Measurements from ENCODE around the gene PKP2.

PKP2 gene

DNA sequence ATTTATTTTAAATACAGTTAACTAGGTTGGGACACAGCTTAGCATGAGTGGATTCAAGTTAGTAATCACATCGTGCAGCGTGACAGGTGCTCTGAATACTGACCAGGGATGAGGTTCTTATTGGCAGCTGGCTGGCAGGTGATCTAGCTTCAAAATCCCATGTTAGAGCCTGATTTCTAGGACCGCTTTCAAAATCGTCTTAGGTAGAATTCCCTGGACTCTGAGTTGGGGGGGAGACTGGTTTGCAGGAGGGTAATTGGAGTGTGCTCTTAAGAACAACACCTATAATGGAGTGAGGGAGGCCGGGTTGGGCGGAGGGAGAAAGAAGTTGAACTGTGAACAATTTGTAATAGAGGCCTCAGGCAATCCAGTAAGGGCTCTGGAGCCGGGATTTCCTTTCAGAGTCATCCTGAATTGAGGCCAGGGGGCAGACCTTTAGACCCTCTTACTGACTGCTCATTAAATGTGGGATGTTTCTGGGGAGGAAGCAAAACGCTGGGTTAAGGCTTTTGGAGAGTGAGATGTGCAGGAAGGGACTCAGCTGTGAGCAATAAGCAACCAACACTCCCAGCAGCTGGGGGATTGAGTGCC lies 140.0 kb downstream of the PKP2 start:
- DNase-seq (ENCODE audit: low read depth in 1 of 2, low spot score in 1 of 2): no peak

DNA sequence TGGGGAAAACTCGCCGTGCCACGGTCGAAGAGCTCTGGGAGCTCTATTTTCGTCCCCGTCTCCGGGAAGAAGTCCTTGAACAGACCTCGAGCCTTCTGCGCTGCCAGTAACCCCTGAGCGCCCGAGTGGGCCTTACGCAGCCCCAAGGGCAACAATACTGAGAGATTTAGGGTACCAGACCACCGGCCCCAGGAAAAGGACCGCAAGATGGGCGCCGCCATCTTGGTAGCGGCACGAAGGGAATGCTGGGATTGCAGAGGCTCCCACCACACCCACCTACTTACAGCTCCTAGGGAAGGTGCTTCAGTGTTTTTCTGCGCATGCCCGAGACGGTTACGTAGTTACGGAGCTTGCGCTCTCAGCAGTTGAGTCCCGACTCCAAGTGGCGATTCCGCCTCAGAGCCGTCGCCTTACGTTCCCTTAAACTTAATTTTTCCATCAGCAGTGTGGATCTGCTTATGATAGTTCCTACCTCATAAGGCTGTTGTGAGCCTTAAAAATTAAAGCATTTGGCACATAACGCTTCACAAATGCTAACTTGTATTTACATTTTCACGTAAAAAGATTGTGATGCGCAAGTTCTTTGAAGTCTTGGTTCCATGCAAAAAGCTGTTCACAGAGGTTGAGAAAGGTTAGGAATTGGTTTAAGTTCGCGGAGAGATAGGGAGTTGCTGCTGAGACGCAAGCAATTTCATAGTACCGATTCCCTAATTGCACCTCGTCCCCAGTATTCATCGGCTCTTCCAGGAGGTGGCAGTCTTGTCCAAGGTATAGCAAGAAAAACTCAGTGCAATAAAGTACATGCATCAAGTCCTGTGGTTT lies 140.7 kb downstream of the PKP2 start, which contains the start of gene YARS2:
YARS2 (minus strand) TSS at position 244 of the 822 bp plus-strand sequence; CDS start at position 221, 23 bp downstream.
- DNase-seq (ENCODE audit: low read depth in 1 of 2, low spot score in 1 of 2): peak; percentile 70 to 72

DNA sequence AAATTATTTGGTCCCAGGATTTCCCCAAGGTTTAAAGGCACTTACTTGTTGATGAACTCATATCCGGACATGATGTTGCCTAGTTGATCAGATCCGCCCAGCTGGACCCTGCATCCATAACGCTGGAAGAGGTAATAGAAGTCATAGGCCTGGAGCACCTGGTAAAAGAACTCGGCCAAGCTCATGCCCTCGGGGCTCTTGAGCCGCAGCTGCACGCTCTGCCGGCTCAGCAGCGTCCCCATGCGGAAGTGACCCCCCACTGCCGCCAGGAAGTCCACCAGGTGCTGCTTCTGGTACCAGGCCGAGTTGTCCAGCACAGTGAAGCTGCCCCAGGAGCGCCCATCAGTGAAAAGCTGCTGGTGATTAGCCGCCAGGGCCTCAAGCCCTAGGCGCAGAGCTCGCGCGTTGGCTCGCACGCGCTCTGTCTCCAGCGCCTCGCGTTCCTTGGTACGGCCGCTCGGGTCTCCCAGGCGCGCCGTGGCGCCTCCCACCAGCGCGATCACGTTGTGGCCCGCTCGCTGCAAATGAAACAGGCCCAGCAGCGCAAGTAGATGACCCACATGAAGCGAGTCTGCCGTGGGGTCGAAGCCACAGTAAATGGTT lies 141.4 kb downstream of the PKP2 start:
- peak; percentile 38 to 51 for DNase-seq (ENCODE audit: low read depth in 1 of 2, low spot score in 1 of 2)

DNA sequence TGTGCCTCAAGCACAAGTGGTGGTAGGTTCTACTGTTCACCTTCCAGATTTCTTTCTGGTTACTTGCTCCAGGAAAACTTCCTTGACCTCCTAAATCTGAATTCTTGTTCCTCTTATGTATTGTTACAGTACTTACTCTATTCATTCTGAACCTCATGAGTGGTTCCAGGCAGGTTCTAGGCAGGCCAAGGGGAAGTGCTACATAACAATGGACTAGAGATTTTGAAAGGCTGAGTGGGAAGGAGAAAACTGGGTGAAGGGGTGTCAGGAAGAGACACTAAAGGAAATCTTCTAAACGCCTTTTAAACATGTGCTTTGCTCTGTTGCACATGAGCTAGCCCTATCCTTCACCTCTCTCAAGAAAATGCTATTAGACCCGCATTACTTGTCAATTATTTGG lies 142.5 kb downstream of the PKP2 start:
- DNase-seq (ENCODE audit: low read depth in 1 of 2, low spot score in 1 of 2): no peak

DNA sequence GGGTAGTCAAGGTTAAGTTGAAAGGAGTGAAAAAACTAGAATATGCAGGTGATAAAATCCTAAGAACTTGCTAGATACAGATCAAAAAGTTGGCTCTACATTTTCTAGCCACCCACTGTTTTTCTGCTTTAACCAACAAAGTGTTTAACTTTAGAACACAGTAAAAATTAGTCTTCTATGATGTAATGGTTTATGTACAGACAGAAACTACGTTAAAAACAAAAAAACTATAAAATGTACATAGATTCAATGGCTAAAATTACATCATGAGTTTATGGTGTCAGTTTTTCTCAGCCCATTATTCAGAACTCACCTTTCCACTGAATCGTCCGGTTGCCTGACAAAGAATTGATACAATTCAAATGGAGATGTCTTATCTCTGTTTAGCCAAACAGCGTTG lies 143.0 kb downstream of the PKP2 start:
- no peak for DNase-seq (ENCODE audit: low read depth in 1 of 2, low spot score in 1 of 2)

DNA sequence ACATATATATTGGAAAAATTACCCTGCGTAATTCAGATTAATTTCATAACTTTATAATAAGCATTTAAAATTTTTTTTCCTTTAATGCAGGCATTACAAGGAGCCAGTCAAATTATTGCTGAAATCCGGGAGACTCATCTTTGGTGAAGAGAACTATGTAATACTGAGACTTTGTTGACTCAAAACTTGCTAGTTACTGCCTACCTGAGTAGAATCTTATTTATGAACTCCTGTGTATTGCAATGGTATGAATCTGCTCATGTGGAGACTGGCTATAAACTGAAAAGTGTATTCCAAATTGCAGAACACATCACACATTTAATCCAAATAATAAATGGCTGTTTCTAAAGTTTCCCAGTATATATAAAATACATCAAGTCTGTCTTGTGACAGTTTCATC lies 153.3 kb downstream of the PKP2 start:
- DNase-seq (ENCODE audit: low read depth in 1 of 2, low spot score in 1 of 2): no peak

DNA sequence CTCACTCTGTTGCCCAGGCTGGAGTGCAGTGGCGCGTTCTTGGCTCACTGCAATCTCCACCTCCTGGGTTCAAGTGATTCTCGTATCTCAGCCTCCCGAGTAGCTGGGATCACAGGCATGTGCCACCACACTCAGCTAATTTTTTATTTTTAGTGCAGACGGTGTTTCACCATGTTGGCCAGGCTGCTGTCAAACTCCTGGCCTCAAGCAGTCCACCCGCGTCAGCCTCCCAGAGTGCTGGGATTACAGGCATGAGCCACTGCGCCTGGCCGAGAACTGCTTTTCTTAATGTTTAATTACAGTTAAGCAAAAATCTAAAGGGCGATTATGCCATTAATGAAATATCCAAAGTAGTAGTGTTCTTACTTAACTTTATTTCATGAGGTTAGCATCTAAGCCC lies 154.4 kb downstream of the PKP2 start:
- no peak for DNase-seq (ENCODE audit: low read depth in 1 of 2, low spot score in 1 of 2)

Data from stimulated activated CD4-positive, alpha-beta T cell treated with anti-CD3 and anti-CD28 coated beads, Interleukin-15, amount 100 ng/mL, for 1 hour (primary cell).